EL (cell line): ENCODE results near the gene GUCA2B.

Source experiments
- DNase-seq: peaks from one replicate; pipeline ENCODE4 v3.0.0-alpha.2; 2016

The GUCA2B gene

DNA sequence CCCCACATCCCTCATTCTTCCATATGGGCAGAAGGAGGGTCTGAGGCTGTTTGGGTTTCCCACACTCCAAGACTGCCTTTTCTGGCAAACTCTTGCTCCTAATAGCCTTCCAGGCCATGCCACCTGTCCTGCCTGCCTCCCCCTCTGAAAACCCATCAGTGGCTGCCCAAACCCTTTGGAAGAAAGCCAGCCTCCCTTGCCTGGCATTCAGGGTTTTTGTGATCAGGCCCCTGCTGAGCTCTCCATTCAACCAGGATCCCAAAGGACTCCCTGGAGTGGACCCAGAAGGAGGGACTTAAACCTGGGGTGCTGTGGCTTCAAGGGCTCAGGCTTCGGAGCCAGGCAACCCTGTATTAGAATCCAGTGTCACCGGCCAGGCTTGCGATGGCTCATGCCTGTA is 15.6 kb downstream of the GUCA2B start:
- DNase-seq, result no peak

DNA sequence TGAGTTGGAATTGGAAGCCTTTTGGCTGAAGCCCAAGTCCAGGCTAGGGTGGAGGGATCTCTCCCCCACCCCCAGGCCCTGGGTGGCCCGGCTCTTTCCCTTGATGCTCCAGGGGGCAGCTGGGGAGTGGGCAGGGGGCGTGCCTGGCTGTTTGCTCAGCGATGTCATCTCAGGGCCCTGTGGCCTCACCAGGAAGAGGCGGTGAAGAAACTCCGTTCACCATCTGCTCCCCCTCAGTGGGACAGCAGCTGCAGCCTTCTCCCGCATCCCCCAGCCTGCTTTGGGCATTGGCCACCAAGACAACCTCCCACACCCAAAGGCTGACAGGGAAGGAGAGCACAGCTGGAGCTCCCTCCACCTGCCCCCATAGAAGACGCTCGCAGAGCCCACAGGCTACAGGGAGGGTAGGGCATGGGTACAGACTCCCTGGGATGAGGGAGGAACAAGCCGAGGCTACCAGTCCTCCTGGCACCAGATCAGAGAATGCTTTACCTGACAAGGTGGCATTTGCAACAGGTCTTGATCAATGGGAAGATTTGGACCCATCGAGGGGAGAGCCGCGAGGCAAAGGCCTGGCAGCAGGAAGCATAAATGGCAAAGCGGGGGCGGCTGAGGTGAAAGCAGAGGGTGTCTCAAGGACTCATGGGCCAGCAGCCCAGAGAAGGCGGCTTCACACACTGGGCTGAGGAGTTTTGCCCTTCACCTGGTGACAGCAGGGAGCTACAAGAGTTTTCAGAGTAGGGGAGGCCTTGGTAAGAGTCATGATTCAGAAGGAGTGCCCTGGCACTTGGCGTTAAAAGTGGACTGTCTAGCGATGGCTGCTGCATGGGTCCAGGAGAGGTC is 17.8 kb downstream of the GUCA2B start:
- no peak for DNase-seq

- no peak for DNase-seq
These were observed 18.6 kb downstream of the GUCA2B start for GRCh38 chr1:42171679-42172266.

DNA sequence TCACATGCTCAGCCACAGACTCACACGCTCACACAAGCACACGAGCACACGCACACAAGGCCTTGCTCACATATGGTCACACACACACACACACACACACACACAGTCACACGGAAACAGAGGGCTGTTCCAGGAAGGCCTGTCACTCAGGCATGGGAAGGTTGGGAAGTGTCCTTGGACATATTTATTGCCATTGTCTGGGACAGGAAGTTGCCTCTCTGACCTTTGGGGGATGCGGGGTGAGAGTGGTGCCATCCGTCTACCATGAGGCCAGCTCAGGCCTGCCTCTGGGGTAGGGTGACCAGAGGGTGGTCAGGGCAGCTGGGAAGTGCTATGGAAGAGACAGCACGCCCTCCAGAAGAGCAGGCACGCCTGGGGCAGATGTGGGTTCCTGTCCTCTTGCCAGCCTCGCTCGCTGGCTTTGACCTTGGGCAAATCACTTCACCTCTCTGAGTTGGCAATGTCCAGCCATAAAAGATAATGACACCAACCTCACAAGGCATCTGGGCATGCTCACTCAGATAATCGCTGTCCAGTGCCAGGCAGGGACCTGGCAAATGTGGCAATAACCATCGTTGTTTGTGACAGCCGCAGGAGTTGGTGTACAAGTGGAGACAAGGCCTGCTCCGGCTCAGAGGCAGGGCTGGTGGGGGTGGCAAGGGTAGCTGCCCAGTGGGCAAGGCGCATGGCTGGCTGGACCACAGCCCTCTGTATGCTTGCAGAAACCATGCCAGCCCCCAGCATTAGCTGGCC is 19.3 kb downstream of the GUCA2B start:
- no peak for DNase-seq

DNA sequence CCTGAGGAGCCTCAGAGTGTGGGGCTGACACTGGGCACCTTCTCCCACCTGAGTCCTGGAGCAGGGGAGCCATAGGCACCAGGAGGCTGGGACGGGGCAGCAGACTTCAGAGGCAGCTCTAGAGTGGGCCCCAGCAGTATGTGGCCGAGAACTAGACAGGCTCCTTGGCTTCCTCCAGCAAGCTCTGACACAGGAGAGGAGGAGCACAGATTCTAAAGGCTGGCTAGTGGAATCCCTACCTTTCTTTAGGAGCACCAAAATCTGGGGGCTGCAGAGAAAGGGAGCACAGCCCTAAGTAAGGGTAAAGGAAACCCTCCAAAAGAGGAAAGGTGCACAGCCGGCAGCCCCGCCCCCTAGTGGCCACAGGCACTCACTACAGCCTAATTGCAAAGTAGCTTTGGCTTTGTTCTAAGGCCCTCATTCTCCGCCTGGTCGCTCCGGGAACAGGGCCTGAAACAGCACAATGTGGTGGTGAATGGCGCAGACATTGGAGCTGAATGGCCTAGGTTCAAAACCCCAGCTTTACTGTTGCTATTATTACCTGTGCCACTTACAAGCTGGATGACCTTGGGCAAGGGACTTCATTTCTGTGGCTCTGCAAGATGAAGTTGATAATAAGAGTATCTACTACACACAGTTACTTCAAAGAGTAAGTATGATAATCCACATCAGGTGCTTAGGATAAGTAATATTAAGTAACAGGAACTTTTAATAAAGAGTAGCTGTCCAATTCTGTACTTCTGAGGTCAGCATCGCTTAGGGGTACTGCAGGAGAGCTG is 20.1 kb downstream of the GUCA2B start:
- DNase-seq, result peak; percentile 50

- no peak for DNase-seq
These were observed 20.9 kb downstream of the GUCA2B start for GRCh38 chr1:42173961-42174735.

GRCh38 chr1:42175314-42176054 is 22.3 kb downstream of the GUCA2B start:
- no peak for DNase-seq

- peak; percentile 42 for DNase-seq
These were observed 23.8 kb downstream of the GUCA2B start for GRCh38 chr1:42176902-42177519.

DNA sequence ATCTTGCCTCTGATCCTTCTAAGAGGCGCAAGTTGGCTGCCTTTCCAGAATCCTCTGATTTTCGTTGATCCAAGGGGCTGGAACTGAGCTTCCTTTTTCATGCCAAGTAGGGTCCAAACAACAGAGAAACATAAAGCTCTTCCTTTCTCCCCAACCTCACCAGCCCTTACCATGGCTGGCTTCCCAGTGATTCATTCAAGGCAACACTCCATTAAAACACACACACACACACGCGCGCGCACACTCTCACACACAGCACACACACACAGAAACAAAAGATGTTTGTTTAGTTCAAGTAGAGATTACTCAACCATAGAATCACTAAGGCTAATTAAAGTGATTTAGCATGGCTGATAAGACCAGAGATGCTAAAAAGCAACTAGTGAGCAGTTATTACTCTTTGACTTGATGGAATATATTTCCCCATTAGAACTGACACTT is 24.4 kb downstream of the GUCA2B start:
- DNase-seq, result peak; percentile 76

DNA sequence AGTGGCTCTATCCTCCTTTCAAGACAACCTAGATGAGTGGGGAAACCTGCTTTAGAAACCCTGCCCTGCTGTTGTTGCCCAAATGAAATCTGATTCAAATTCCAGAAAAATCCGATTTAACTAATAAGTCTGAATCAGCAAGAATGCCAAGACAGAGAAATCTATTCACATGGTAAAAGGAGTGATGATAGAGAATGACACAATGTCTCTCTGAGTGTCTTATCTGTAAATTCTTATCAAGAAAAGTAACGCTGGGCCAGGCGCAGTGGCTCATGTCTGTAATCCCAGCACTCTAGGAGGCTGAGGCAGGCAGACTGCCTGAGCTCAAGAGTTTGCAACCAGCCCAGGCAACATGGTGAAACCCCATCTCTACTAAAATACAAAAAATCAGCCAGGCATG is 25.0 kb downstream of the GUCA2B start:
- no peak for DNase-seq

- DNase-seq, result no peak
These were observed 26.1 kb downstream of the GUCA2B start for GRCh38 chr1:42179275-42179674.

DNA sequence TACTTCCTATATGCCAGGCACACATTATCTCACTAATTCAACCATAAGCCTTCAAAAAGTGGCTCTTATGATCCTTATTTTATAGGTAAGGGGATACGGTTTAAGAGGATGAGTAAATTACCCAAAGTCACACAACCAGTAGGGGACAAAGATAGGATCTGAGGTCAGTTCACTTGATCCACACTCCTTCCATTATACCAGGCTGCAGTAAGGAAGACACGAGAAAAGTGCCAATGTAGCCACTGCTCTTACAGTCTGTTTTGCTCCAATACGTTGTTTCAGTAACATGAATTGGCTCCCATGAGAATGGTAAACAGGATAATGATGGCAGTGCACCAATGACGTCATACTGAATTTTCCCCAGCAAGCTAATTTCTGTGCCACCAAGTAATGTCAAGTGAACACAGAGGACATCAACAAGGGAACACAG is 26.7 kb downstream of the GUCA2B start:
- no peak for DNase-seq

DNA sequence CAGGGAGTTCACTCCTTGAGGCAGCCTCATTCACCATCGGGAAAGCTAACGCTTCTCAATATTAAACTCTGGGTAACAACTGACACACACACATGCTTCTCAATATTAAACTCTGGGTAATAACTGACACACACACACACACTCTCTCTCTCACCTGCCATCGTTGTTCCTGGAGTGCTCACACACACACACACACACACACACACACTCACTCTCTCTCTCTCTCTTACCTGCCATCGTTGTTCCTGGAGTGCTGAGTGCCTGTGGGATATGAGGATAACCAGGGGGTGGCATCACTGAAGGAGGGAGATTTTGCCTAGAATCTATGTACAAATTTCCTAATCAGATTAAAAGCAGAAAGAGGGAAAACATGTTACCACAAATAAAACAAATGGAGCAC is 28.5 kb downstream of the GUCA2B start:
- DNase-seq, result no peak

GRCh38 chr1:42183210-42183956 is 30.2 kb downstream of the GUCA2B start:
- DNase-seq, result no peak

GRCh38 chr1:42183957-42184268 is 30.7 kb downstream of the GUCA2B start:
- no peak for DNase-seq

DNA sequence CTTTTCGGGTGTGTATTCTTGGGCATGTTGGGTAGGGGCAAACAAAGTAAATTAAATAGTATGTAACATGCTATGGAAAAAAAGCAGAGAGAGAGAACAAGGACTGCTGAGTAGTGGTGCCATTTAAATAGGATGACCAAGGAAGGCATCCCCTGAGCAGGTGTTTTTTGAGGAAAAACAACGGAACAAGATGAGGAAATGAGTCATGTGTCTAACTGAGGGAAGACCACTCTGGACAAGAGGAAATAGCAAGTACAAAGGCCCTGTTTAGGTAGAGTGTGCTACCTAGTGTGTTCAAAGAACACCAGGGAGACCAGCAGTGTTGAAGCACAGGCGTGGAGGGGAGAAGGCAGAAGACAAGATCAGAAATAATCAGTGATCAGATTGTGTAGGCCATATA is 31.4 kb downstream of the GUCA2B start:
- no peak for DNase-seq

DNA sequence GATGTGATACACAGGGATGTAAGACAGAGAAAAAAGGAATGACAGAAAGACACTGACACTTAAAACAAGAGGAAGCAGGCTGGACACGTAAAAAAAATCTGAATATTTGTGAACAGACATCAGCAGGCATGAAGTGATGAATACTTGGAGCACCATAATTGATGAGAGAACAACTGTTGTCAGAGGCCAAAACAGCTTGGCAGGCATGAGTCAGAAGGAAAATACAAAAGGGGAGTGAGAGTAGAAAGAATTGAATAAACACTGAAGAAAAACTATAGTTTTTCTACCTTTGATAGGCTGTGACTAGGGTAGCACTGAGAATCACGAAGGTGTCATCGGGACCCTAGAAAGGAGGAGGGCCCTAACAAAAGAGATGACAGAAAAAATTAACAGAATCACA is 32.9 kb downstream of the GUCA2B start:
- peak; percentile 68 for DNase-seq

- no peak for DNase-seq
These were observed 37.0 kb downstream of the GUCA2B start for GRCh38 chr1:42189931-42190853.

- no peak for DNase-seq
These were observed 38.1 kb downstream of the GUCA2B start for GRCh38 chr1:42191319-42191718.
